ENCODE measurements around the gene GRM1.
A peak's percentile ranks its signal among the peaks of the same experiment; 100 is the strongest.

Gene GRM1

GRCh38 chr6:146287691-146288369 is 259.0 kb downstream of the GRM1 start:
- TF ChIP-seq CTCF (IDR thresholded peaks at IDR 0.05; ENCODE audit: low read length, missing control alignments): no peak
- DNase-seq (ENCODE audit: low read depth): peak; percentile 90
- H3K4me3 ChIP-seq (replicated peaks; ENCODE audit: low read depth, low read length): no peak overlapping the region

DNA sequence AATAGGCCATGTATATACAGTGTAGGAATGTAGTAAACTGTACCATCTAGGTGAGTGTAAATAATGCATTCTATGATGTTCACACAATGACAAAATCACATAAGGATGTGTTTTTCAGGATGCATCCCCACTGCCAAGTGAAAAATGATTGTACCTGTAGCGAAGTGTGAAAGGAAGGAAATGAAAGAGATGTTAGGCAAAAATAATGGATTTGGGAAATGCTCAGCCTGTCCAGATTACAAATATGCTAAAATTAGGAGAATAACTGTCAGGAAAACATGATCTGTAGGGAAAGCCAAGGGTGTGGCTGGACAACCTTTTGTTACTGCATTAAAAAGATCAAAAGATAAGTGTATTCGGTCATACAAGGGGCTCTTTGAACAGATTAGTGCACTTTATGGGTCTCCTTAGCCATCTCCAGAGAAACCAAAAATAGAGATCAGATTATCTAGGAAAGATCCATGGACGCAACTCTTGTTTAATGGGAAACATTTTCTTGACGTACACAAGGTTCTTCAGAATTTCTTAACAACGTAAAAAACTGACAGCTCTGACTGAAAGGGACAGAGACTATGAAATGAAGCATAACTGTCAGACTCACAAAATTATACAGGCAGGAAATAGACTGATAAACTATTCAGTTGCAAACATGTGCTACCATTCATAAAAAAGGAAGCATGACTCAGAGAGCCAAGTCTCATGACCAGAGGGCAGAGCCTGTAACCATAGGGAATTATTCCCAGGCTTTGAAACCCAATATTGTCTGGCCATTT is 261.1 kb downstream of the GRM1 start:
- no peak for TF ChIP-seq CTCF (IDR thresholded peaks at IDR 0.05; ENCODE audit: low read length, missing control alignments)
- peak; percentile 93 for DNase-seq (ENCODE audit: low read depth)
- H3K4me3 ChIP-seq (replicated peaks; ENCODE audit: low read depth, low read length): no peak overlapping the region

DNA sequence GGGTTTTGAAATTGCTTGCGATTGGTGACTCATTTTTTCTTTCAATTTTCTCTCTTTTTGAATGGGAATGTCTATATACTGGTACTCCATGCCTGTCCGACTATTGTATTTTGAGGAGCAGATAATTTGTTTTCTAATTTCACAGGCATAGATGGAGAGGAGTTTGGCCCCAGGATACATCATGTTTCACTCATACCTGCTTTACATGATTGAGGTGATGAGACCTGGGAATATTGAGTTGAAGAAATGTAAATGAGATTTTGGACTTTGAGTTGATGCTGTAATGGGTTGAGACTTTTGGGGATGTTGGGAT is 261.7 kb downstream of the GRM1 start:
- no peak for DNase-seq (ENCODE audit: low read depth)
- no peak overlapping the region for H3K4me3 ChIP-seq (replicated peaks; ENCODE audit: low read depth, low read length)
- TF ChIP-seq CTCF (IDR thresholded peaks at IDR 0.05; ENCODE audit: low read length, missing control alignments): no peak

DNA sequence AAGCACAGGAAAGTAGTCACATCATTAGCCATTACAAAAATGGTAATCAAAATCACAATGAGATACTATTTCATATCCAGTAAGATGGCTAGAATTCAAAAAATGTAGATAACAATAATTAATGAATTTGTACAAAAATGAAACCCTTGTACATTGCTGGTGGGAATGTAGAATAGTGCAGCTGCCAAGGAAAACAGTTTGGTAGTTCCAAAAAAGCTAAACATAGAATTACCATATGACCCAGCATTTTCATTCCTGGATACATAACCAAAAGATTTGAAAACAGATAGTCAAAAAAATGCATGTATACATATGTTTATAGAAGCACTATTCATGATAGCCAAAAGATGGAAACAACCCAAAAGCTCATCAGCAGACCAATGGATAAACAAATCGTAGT is 263.6 kb downstream of the GRM1 start:
- DNase-seq (ENCODE audit: low read depth): peak; percentile 27
- H3K4me3 ChIP-seq (replicated peaks; ENCODE audit: low read depth, low read length): no peak overlapping the region
- no peak for TF ChIP-seq CTCF (IDR thresholded peaks at IDR 0.05; ENCODE audit: low read length, missing control alignments)

DNA sequence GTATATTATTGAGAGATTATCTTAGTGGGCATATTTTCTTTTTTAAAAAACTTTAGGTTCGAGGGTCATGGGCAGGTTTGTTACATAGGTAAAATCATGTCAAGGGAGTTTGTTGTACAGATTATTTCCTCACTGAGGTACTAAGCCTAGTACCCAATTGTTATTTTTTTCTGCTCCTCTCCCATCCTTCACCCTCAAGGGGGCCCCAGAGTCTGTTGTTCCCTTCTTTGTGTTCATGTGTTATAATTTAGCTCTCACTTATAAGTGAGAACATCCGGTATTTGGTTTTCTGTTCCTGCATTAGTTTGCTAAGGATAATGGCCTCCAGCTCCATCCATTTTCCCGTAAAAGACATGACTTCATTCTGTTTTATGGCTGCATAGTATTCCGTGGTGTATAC is 266.8 kb downstream of the GRM1 start:
- no peak overlapping the region for H3K4me3 ChIP-seq (replicated peaks; ENCODE audit: low read depth, low read length)
- DNase-seq (ENCODE audit: low read depth): no peak
- no peak for TF ChIP-seq CTCF (IDR thresholded peaks at IDR 0.05; ENCODE audit: low read length, missing control alignments)

GRCh38 chr6:146297815-146298214 is 269.0 kb downstream of the GRM1 start:
- no peak overlapping the region for H3K4me3 ChIP-seq (replicated peaks; ENCODE audit: low read depth, low read length)
- no peak for DNase-seq (ENCODE audit: low read depth)
- TF ChIP-seq CTCF (IDR thresholded peaks at IDR 0.05; ENCODE audit: low read length, missing control alignments): no peak

DNA sequence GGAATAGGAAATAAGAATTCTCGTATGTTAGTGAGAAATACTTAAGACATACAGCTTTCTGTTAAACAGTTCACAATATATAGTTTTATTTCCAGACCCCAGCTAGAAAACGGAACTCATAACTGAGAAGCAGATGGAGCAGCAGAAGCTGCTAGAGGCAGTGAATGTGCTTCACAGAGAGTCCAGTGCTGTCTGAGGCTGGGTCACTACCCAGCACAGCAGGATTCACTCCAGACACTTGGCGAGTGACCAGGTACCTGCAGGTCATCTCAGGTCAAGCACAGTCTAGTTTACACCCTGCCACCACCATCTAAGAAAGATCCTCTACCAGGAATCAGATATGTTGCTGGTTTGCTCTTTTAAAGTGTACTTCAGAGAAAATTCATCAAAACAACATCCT is 271.7 kb downstream of the GRM1 start:
- DNase-seq (ENCODE audit: low read depth): no peak
- no peak for TF ChIP-seq CTCF (IDR thresholded peaks at IDR 0.05; ENCODE audit: low read length, missing control alignments)
- H3K4me3 ChIP-seq (replicated peaks; ENCODE audit: low read depth, low read length): no peak overlapping the region

All from fibroblast of pulmonary artery (primary cell).